H1 (cell line): ENCODE data around the gene TRIL.

Experiments used
- BCL11A ChIP-seq, 2 experiments: IDR thresholded peaks; one replicate each; pipeline ENCODE4 v1.6.1; 2011; ENCODE audit warnings: low read depth in 2 of 2, low read length in 2 of 2, mild to moderate bottlenecking in 2 of 2
- BRCA1 ChIP-seq: IDR thresholded peaks from 2 replicates; pipeline ENCODE4 v1.6.1; 2012; ENCODE audit warnings: low read depth, low read length, improper control_type of control experiment
- CTBP2 ChIP-seq: IDR thresholded peaks from 2 replicates; pipeline ENCODE4 v1.7.0; 2011; ENCODE audit warnings: borderline replicate concordance, mild to moderate bottlenecking, moderate library complexity, mixed read lengths, low read length; ENCODE audit not compliant: insufficient read depth, insufficient read length
- EP300 ChIP-seq, 2 experiments: IDR thresholded peaks; 1 replicate in 1 of 2; 2 replicates in 1 of 2; pipeline ENCODE4 v1.6.1; 2011 to 2012; ENCODE audit warnings: low read depth in 2 of 2, low read length in 2 of 2, mild to moderate bottlenecking in 2 of 2, borderline replicate concordance in 1 of 2, inconsistent platforms in 1 of 2, moderate library complexity in 1 of 2
- EZH2 ChIP-seq: fragments of 200-600 bp; sonication (generic); IDR thresholded peaks from 2 replicates; pipeline ENCODE4 v1.7.1; 2012; ENCODE audit warnings: low read depth, mild to moderate bottlenecking, moderate library complexity, low read length, inconsistent platforms; ENCODE audit not compliant: severe bottlenecking
- NRF1 ChIP-seq: IDR thresholded peaks from 2 replicates; pipeline ENCODE4 v1.6.1; 2011; ENCODE audit warnings: mild to moderate bottlenecking, low read depth, low read length, improper control_type of control experiment
- POLR2A ChIP-seq, 2 experiments: IDR thresholded peaks; 1 replicate in 1 of 2; 2 replicates in 1 of 2; pipeline ENCODE4 v1.6.1; 2011; ENCODE audit warnings: low read depth in 2 of 2, low read length in 2 of 2, mild to moderate bottlenecking in 2 of 2; ENCODE audit errors: control extremely low read depth in 1 of 2
- POLR2AphosphoS5 ChIP-seq: IDR thresholded peaks from 2 replicates; pipeline ENCODE4 v1.6.1; 2011; ENCODE audit warnings: low read depth, low read length
- YY1 ChIP-seq: IDR thresholded peaks from 2 replicates; pipeline ENCODE4 v1.6.1; 2011; ENCODE audit warnings: low read depth, mild to moderate bottlenecking, low read length

- TF ChIP-seq CTBP2 = no peak
- no peak for TF ChIP-seq POLR2AphosphoS5
- TF ChIP-seq EP300 (IDR thresholded peaks at IDR 0.05; ENCODE audit: borderline replicate concordance in 1 of 2, low read depth in 2 of 2, low read length in 2 of 2) = no peak
- TF ChIP-seq NRF1 = no peak
- no peak for TF ChIP-seq BCL11A (IDR thresholded peaks at IDR 0.05; ENCODE audit: low read depth in 2 of 2, low read length in 2 of 2)
- TF ChIP-seq BRCA1 = no peak
- no peak for TF ChIP-seq EZH2
- no peak for TF ChIP-seq POLR2A (IDR thresholded peaks at IDR 0.05; ENCODE audit: control extremely low read depth in 1 of 2, low read depth in 2 of 2, low read length in 2 of 2)
- no peak for TF ChIP-seq YY1
These were observed 17.9 kb upstream of the TRIL start for GRCh38 chr7:28976022-28976421.
